Gastroesophageal sphincter (tissue), 3 donors: ENCODE data around the gene GLT1D1.

ENCODE experiments used
- EP300 ChIP-seq: sonication (generic); formaldehyde crosslinking; IDR thresholded peaks from one replicate; pipeline ENCODE4 v1.6.1; 2017; ENCODE audit warnings: antibody characterized with exemption, mild to moderate bottlenecking
- POLR2A ChIP-seq, 2 donors: fragments of 450-650 bp; IDR thresholded peaks; one replicate each; pipeline ENCODE4 v1.6.1; 2017; ENCODE audit warnings: antibody characterized with exemption in 2 of 2, mild to moderate bottlenecking in 2 of 2, moderate library complexity in 1 of 2
- POLR2AphosphoS5 ChIP-seq: sonication (generic); formaldehyde crosslinking; IDR thresholded peaks from one replicate; pipeline ENCODE4 v1.6.1; 2017; ENCODE audit warnings: antibody characterized with exemption
- TF ChIP-seq, protein P1 (sequence below), 4 experiments: fragments of 200-600 bp in 2 of 4; fragments of 450-650 bp in 2 of 4; sonication (generic) in 1 of 4; IDR thresholded peaks; one replicate each; pipeline ENCODE4 v1.5.1; 2017 to 2019; ENCODE audit warnings: antibody characterized with exemption in 4 of 4, mild to moderate bottlenecking in 2 of 4, moderate library complexity in 2 of 4

DNA sequence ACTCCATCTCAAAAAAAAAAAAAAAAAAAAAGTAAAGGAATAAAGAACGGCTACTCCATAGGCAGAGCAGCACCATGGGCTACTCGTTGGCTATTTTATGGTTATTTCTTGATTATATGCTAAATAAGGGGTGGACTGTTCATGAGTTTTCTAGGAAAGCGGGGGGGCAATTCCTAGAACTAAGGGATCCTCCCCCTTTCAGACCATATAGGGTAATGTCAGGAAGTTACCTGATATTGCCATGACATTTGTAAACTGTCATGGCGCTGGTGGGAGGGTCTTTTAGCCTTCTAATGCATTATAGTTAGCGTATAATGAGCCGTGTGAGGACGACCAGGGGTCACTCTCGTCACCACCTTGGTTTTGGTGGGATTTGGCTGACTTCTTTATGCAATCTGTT, 142.3 kb downstream of the GLT1D1 start:
- TF ChIP-seq, protein P1, sequence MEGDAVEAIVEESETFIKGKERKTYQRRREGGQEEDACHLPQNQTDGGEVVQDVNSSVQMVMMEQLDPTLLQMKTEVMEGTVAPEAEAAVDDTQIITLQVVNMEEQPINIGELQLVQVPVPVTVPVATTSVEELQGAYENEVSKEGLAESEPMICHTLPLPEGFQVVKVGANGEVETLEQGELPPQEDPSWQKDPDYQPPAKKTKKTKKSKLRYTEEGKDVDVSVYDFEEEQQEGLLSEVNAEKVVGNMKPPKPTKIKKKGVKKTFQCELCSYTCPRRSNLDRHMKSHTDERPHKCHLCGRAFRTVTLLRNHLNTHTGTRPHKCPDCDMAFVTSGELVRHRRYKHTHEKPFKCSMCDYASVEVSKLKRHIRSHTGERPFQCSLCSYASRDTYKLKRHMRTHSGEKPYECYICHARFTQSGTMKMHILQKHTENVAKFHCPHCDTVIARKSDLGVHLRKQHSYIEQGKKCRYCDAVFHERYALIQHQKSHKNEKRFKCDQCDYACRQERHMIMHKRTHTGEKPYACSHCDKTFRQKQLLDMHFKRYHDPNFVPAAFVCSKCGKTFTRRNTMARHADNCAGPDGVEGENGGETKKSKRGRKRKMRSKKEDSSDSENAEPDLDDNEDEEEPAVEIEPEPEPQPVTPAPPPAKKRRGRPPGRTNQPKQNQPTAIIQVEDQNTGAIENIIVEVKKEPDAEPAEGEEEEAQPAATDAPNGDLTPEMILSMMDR (IDR thresholded peaks at IDR 0.05), result no peak
- TF ChIP-seq POLR2AphosphoS5, result no peak
- no peak for TF ChIP-seq POLR2A (IDR thresholded peaks at IDR 0.05)
- TF ChIP-seq EP300, result no peak
